Astrocyte (in vitro differentiated cells and primary cell): ENCODE results near the gene KRTAP2-4.

Experiments used
- CTCF ChIP-seq: IDR thresholded peaks from 2 replicates; pipeline ENCODE4 v1.5.1; 2011; ENCODE audit warnings: low read depth, mild to moderate bottlenecking, inconsistent platforms, low read length, moderate library complexity; ENCODE audit not compliant: insufficient read depth
- EZH2 ChIP-seq: IDR thresholded peaks from 2 replicates; pipeline ENCODE4 v1.6.1; 2012; ENCODE audit warnings: mild to moderate bottlenecking, low read length, inconsistent platforms; ENCODE audit not compliant: insufficient read depth

GRCh38 chr17:41015454-41015853, 50.2 kb downstream of the KRTAP2-4 start:
- no peak for TF ChIP-seq CTCF
- no peak for TF ChIP-seq EZH2
